ENCODE measurements around the gene CD28.

The CD28 gene

GRCh38 chr2:203706403-203706802, at the start of gene CD28:
Gene CD28 (plus strand): TSS chr2:203706639. CDS start chr2:203706697, 58 bp downstream.
- no peak for DNase-seq

- no peak for DNase-seq
Measured at GRCh38 chr2:203659331-203660049, 46.9 kb upstream of the CD28 start.

- DNase-seq, result no peak
Measured at GRCh38 chr2:203660465-203660864, 46.0 kb upstream of the CD28 start.

GRCh38 chr2:203661279-203661908, 45.0 kb upstream of the CD28 start:
- DNase-seq, result no peak

- no peak for DNase-seq
Measured at GRCh38 chr2:203662487-203662886, 44.0 kb upstream of the CD28 start.

- DNase-seq, result no peak
Measured at GRCh38 chr2:203662951-203663350, 43.5 kb upstream of the CD28 start.

GRCh38 chr2:203664029-203664755, 42.2 kb upstream of the CD28 start:
- DNase-seq, result no peak

- no peak for DNase-seq
Measured at GRCh38 chr2:203667838-203668237, 38.6 kb upstream of the CD28 start.

- no peak for DNase-seq
Measured at GRCh38 chr2:203669820-203670219, 36.6 kb upstream of the CD28 start.

- no peak for DNase-seq
Measured at GRCh38 chr2:203670939-203671338, 35.5 kb upstream of the CD28 start.

GRCh38 chr2:203671876-203672275, 34.6 kb upstream of the CD28 start:
- no peak for DNase-seq

- DNase-seq, result no peak
Measured at GRCh38 chr2:203672856-203673255, 33.6 kb upstream of the CD28 start.

GRCh38 chr2:203673933-203674332, 32.5 kb upstream of the CD28 start:
- no peak for DNase-seq

GRCh38 chr2:203675086-203675485, 31.4 kb upstream of the CD28 start:
- DNase-seq, result no peak

GRCh38 chr2:203678971-203679370, 27.5 kb upstream of the CD28 start:
- no peak for DNase-seq

- no peak for DNase-seq
Measured at GRCh38 chr2:203679401-203679800, 27.0 kb upstream of the CD28 start.

GRCh38 chr2:203681978-203682377, 24.5 kb upstream of the CD28 start:
- DNase-seq, result no peak

- no peak for DNase-seq
Measured at GRCh38 chr2:203682688-203683130, 23.7 kb upstream of the CD28 start.

- no peak for DNase-seq
Measured at GRCh38 chr2:203683421-203683820, 23.0 kb upstream of the CD28 start.

- no peak for DNase-seq
Measured at GRCh38 chr2:203683932-203684556, 22.4 kb upstream of the CD28 start.

GRCh38 chr2:203685081-203685621, 21.3 kb upstream of the CD28 start:
- DNase-seq, result no peak

GRCh38 chr2:203685789-203686420, 20.5 kb upstream of the CD28 start:
- DNase-seq, result no peak

GRCh38 chr2:203687165-203687564, 19.3 kb upstream of the CD28 start:
- DNase-seq, result no peak

Data from DMS 273 treated with DMSO at 0.1 percent for 48 hours (cell line).